Endodermal cell (in vitro differentiated cells): ENCODE data around the gene ZC3H12A. TPM values are rescaled to one million over a fixed set of nuclear protein-coding genes. Genes with fewer than 3 reads are reported as not detected.
A peak's percentile ranks its signal among the peaks of the same experiment; 100 is the strongest.

ENCODE experiments used
- DNase-seq: peaks from one replicate; pipeline ENCODE4 v3.0.0-alpha.2; 2017
- H3K27ac ChIP-seq: 2 replicates; pipeline ENCODE4 v1.5.1; 2013; ENCODE audit warnings: mild to moderate bottlenecking, low read depth, low read length, moderate library complexity
- H3K27me3 ChIP-seq: 2 replicates; pipeline ENCODE4 v1.6.1; 2013; ENCODE audit warnings: mild to moderate bottlenecking, low read length, moderate library complexity; ENCODE audit not compliant: insufficient read depth, control insufficient read depth, poor library complexity, severe bottlenecking
- H3K36me3 ChIP-seq: 2 replicates; pipeline ENCODE4 v1.7.0; 2013; ENCODE audit warnings: mild to moderate bottlenecking, low read length, moderate library complexity; ENCODE audit not compliant: control insufficient read depth, insufficient read depth
- H3K4me1 ChIP-seq: one replicate; pipeline ENCODE4 v1.7.0; 2013; ENCODE audit warnings: low read length; ENCODE audit not compliant: control insufficient read depth, insufficient read depth
- H3K4me3 ChIP-seq: 2 replicates; pipeline ENCODE4 v1.5.1; 2013; ENCODE audit warnings: mild to moderate bottlenecking, low read length, moderate library complexity
- H3K9ac ChIP-seq: 2 replicates; pipeline ENCODE4 v1.6.1; 2013; ENCODE audit warnings: mild to moderate bottlenecking, low read length, moderate library complexity; ENCODE audit not compliant: poor library complexity, severe bottlenecking; ENCODE audit errors: extremely low read depth
- H3K9me3 ChIP-seq: 2 replicates; pipeline ENCODE4 v1.6.1; 2013; ENCODE audit warnings: mild to moderate bottlenecking, low read length, moderate library complexity; ENCODE audit not compliant: control insufficient read depth
- H3K27ac Mint-ChIP-seq: 2 replicates; pipeline ENCODE4 v1.8.0; 2020; ENCODE audit warnings: mixed read lengths
- H3K27me3 Mint-ChIP-seq: 2 replicates; pipeline ENCODE4 v1.8.0; 2021; ENCODE audit warnings: mild to moderate bottlenecking, mixed read lengths; ENCODE audit not compliant: insufficient read depth
- H3K36me3 Mint-ChIP-seq: 2 replicates; pipeline ENCODE4 v1.8.0; 2020; ENCODE audit warnings: low read depth, mixed read lengths
- H3K4me1 Mint-ChIP-seq: 2 replicates; pipeline ENCODE4 v1.8.0; 2020; ENCODE audit warnings: mixed read lengths
- H3K4me3 Mint-ChIP-seq: 2 replicates; pipeline ENCODE4 v1.8.0; 2020; ENCODE audit warnings: mild to moderate bottlenecking, moderate library complexity, mixed read lengths
- H3K9me3 Mint-ChIP-seq: 2 replicates; pipeline ENCODE4 v1.8.0; 2020; ENCODE audit warnings: mild to moderate bottlenecking, mixed read lengths
- WGBS, 2 experiments: methylation state at CpG; one replicate each; pipeline versions ENCODE4 v1.1.5 to v1.1.7; 2013; ENCODE audit warnings: missing lambda C conversion rate in 2 of 2, mixed read lengths in 1 of 2; ENCODE audit not compliant: insufficient coverage in 1 of 2, insufficient read length in 1 of 2; 5-methylcytosine and 5-hydroxymethylcytosine counted together
- total RNA-seq, 2 donors: library from RNA; stranded (reverse); fragmentation: NEBNext Ultra II Directional in 1 of 2; extraction: Animal tissue kit (Norgen Biotek cat#: 25700) in 1 of 2; gene quantifications; 2 replicates in 1 of 2; 3 replicates in 1 of 2; pipeline ENCODE4 v1.2.1, GENCODE V29; 2021
- TF ChIP-seq, protein P1 (sequence below): fragments of 200-600 bp; sonication (generic); conservative IDR thresholded peaks from 2 replicates; pipeline ENCODE4 v1.5.0; 2021; ENCODE audit warnings: antibody characterized with exemption, mild to moderate bottlenecking

ZC3H12A gene
- total RNA-seq, 2 donors from 2014 or later, result 5.5 to 5.8 TPM

GRCh38 chr1:37478890-37479254 lies 4.5 kb downstream of the ZC3H12A start:
- Histone ChIP-seq H3K27ac (no peak overlapping the region), H3K4me1 (peaks cover 16% of the 10 kb centered on the region), H3K9me3 (no peaks in the 10 kb centered on the region), H3K4me3 (no peak overlapping the region), H3K27me3 (peaks cover 2% of the 10 kb centered on the region), H3K36me3 (peaks cover 25% of the 10 kb centered on the region), H3K9ac (no peak overlapping the region)
- 93 to 96% methylated on average over 3 of the region's 3 CpGs for WGBS, 2 experiments
- TF ChIP-seq, protein P1, sequence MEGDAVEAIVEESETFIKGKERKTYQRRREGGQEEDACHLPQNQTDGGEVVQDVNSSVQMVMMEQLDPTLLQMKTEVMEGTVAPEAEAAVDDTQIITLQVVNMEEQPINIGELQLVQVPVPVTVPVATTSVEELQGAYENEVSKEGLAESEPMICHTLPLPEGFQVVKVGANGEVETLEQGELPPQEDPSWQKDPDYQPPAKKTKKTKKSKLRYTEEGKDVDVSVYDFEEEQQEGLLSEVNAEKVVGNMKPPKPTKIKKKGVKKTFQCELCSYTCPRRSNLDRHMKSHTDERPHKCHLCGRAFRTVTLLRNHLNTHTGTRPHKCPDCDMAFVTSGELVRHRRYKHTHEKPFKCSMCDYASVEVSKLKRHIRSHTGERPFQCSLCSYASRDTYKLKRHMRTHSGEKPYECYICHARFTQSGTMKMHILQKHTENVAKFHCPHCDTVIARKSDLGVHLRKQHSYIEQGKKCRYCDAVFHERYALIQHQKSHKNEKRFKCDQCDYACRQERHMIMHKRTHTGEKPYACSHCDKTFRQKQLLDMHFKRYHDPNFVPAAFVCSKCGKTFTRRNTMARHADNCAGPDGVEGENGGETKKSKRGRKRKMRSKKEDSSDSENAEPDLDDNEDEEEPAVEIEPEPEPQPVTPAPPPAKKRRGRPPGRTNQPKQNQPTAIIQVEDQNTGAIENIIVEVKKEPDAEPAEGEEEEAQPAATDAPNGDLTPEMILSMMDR, result no peak
- Mint-ChIP-seq H3K27ac (no peak overlapping the region), H3K9me3 (no peaks in the 10 kb centered on the region), H3K4me3 (no peak overlapping the region), H3K4me1 (peaks cover 20% of the 10 kb centered on the region), H3K27me3 (peaks cover 2% of the 10 kb centered on the region), H3K36me3 (peaks cover 22% of the 10 kb centered on the region)
- no peak for DNase-seq

- Histone ChIP-seq H3K4me1 (peaks cover 16% of the 10 kb centered on the region), H3K27me3 (no peaks in the 10 kb centered on the region), H3K27ac (no peak overlapping the region), H3K36me3 (peaks cover 25% of the 10 kb centered on the region), H3K4me3 (no peak overlapping the region), H3K9me3 (no peaks in the 10 kb centered on the region), H3K9ac (no peak overlapping the region)
- TF ChIP-seq, protein P1, result no peak
- Mint-ChIP-seq H3K4me3 (no peak overlapping the region), H3K4me1 (peaks cover 19% of the 10 kb centered on the region), H3K36me3 (peaks cover 22% of the 10 kb centered on the region), H3K9me3 (no peaks in the 10 kb centered on the region), H3K27me3 (no peaks in the 10 kb centered on the region), H3K27ac (peak overlapping the region; percentile 48)
- no peak for DNase-seq
- 88 to 94% methylated on average over 13 to 22 of the region's 22 CpGs for WGBS, 2 experiments
Measured at GRCh38 chr1:37479255-37480124, 5.1 kb downstream of the ZC3H12A start.

GRCh38 chr1:37480125-37480466 lies 5.7 kb downstream of the ZC3H12A start:
- Mint-ChIP-seq H3K27me3 (no peaks in the 10 kb centered on the region), H3K9me3 (no peaks in the 10 kb centered on the region), H3K4me3 (no peak overlapping the region), H3K36me3 (peaks cover 22% of the 10 kb centered on the region), H3K27ac (no peak overlapping the region), H3K4me1 (peaks cover 17% of the 10 kb centered on the region)
- DNase-seq, result no peak
- no peak overlapping the region for H3K9ac ChIP-seq
- H3K36me3 ChIP-seq, result peaks cover 25% of the 10 kb centered on the region
- no peaks in the 10 kb centered on the region for H3K9me3 ChIP-seq
- no peak overlapping the region for H3K27ac ChIP-seq
- 88 to 95% methylated on average over 5 of the region's 5 CpGs for WGBS, 2 experiments
- H3K27me3 ChIP-seq, result no peaks in the 10 kb centered on the region
- TF ChIP-seq, protein P1, result peak; percentile 12
- H3K4me3 ChIP-seq, result no peak overlapping the region
- H3K4me1 ChIP-seq, result peaks cover 16% of the 10 kb centered on the region
